Measurements from ENCODE around the gene CEP20.

GRCh38 chr16:15837761-15838160 is 50.6 kb downstream of the CEP20 start:
- no peak for TF ChIP-seq CTCF (IDR thresholded peaks at IDR 0.05)
- TF ChIP-seq POLR2A (IDR thresholded peaks at IDR 0.05), result no peak
- TF ChIP-seq POLR2AphosphoS5 (IDR thresholded peaks at IDR 0.05), result no peak
